Suprapubic skin (tissue), 4 donors: ENCODE data around the gene CXCR5. TPM values are rescaled to one million over a fixed set of nuclear protein-coding genes. Genes with fewer than 3 reads are reported as not detected.

Source experiments
- DNase-seq, 2 donors: peaks; one replicate each; pipeline ENCODE4 v3.0.0-alpha.2; 2019; ENCODE audit warnings: low spot score in 2 of 2
- H3K27ac ChIP-seq: fragments of 200-600 bp; sonication (generic); one replicate; pipeline ENCODE4 v1.5.1; 2019
- H3K27me3 ChIP-seq: fragments of 200-600 bp; sonication (generic); one replicate; pipeline ENCODE4 v1.5.1; 2019
- H3K36me3 ChIP-seq: fragments of 200-600 bp; sonication (generic); one replicate; pipeline ENCODE4 v1.5.1; 2019
- H3K4me1 ChIP-seq: fragments of 200-600 bp; sonication (generic); one replicate; pipeline ENCODE4 v1.5.1; 2019
- H3K4me3 ChIP-seq: fragments of 200-600 bp; sonication (generic); one replicate; pipeline ENCODE4 v1.5.1; 2019; ENCODE audit warnings: mild to moderate bottlenecking
- H3K9me3 ChIP-seq: fragments of 200-600 bp; sonication (generic); one replicate; pipeline ENCODE4 v1.5.1; 2019
- CTCF ChIP-seq, 2 donors: fragments of 200-600 bp in 1 of 2; fragments of 450-650 bp in 1 of 2; sonication (generic) in 1 of 2; IDR thresholded peaks; one replicate each; pipeline ENCODE4 v1.5.1; 2016 to 2019; ENCODE audit warnings: antibody characterized with exemption in 2 of 2, mild to moderate bottlenecking in 1 of 2, moderate library complexity in 1 of 2
- EP300 ChIP-seq: sonication (generic); formaldehyde crosslinking; IDR thresholded peaks from one replicate; pipeline ENCODE4 v1.6.1; 2017; ENCODE audit warnings: antibody characterized with exemption
- POLR2A ChIP-seq, 2 donors: fragments of 450-650 bp; IDR thresholded peaks; one replicate each; pipeline ENCODE4 v1.6.1; 2017; ENCODE audit warnings: antibody characterized with exemption in 2 of 2, mild to moderate bottlenecking in 2 of 2, moderate library complexity in 2 of 2
- POLR2AphosphoS5 ChIP-seq, 3 donors: sonication (generic); formaldehyde crosslinking; IDR thresholded peaks; one replicate each; pipeline ENCODE4 v1.6.1; 2017; ENCODE audit warnings: antibody characterized with exemption in 3 of 3
- WGBS: methylation state at CpG from one replicate; pipeline ENCODE4 v1.1.5; 2018; 5-methylcytosine and 5-hydroxymethylcytosine counted together
- total RNA-seq, 4 donors: library from RNA; depleted of rRNA; stranded (reverse); fragments of >200 nt; gene quantifications; one replicate each; pipeline ENCODE4 v1.1.0, GENCODE V29; 2016

Gene CXCR5
- total RNA-seq, 4 donors from 2014 or later, result not detected

GRCh38 chr11:118903204-118904015, 19.7 kb downstream of the CXCR5 start:
- no peaks in the 10 kb centered on the region for H3K9me3 ChIP-seq
- whole genome bisulfite sequencing, result 86% methylated on average over 3 of the region's 21 CpGs
- H3K4me1 ChIP-seq, result peaks cover 19% of the 10 kb centered on the region
- DNase-seq, result no peak
- H3K4me3 ChIP-seq, result no peak overlapping the region
- peaks cover 81% of the 10 kb centered on the region for H3K36me3 ChIP-seq
- H3K27ac ChIP-seq, result no peak overlapping the region
- no peaks in the 10 kb centered on the region for H3K27me3 ChIP-seq
- no peak for TF ChIP-seq POLR2A (IDR thresholded peaks at IDR 0.05)
- TF ChIP-seq EP300, result no peak
- TF ChIP-seq CTCF (IDR thresholded peaks at IDR 0.05), result no peak
- no peak for TF ChIP-seq POLR2AphosphoS5 (IDR thresholded peaks at IDR 0.05)

GRCh38 chr11:118907051-118908042, 23.7 kb downstream of the CXCR5 start:
- H3K27ac ChIP-seq, result peak overlapping the region; percentile 35
- H3K4me1 ChIP-seq, result peaks cover 58% of the 10 kb centered on the region
- WGBS, result 21% methylated on average over 18 of the region's 24 CpGs
- DNase-seq, result peak in 1 of 2 donors; percentile 91
- no peaks in the 10 kb centered on the region for H3K9me3 ChIP-seq
- peaks cover 42% of the 10 kb centered on the region for H3K36me3 ChIP-seq
- no peak for TF ChIP-seq EP300
- TF ChIP-seq POLR2AphosphoS5 (IDR thresholded peaks at IDR 0.05), result peak in 1 of 3 donors; percentile 39
- TF ChIP-seq CTCF (IDR thresholded peaks at IDR 0.05), result peak; percentile 87 to 91
- no peak for TF ChIP-seq POLR2A (IDR thresholded peaks at IDR 0.05)
- no peaks in the 10 kb centered on the region for H3K27me3 ChIP-seq
- peak overlapping the region; percentile 15 for H3K4me3 ChIP-seq

- Histone ChIP-seq H3K36me3 (peaks cover 33% of the 10 kb centered on the region), H3K27me3 (no peaks in the 10 kb centered on the region), H3K4me1 (peaks cover 67% of the 10 kb centered on the region), H3K9me3 (no peaks in the 10 kb centered on the region), H3K27ac (peak overlapping the region; percentile 35), H3K4me3 (no peak overlapping the region)
- WGBS, result 80% methylated on average over 5 of the region's 13 CpGs
- TF ChIP-seq POLR2AphosphoS5 (IDR thresholded peaks at IDR 0.05) (no peak), CTCF (IDR thresholded peaks at IDR 0.05) (no peak), EP300 (no peak), POLR2A (IDR thresholded peaks at IDR 0.05) (no peak)
- DNase-seq, result no peak
These were observed 24.6 kb downstream of the CXCR5 start for GRCh38 chr11:118908264-118908663.

- H3K27me3 ChIP-seq, result no peaks in the 10 kb centered on the region
- H3K4me3 ChIP-seq, result peak overlapping the region; percentile 38
- peak overlapping the region; percentile 96 for H3K27ac ChIP-seq
- DNase-seq, result peak in 1 of 2 donors; percentile 82
- no peaks in the 10 kb centered on the region for H3K9me3 ChIP-seq
- H3K36me3 ChIP-seq, result peaks cover 25% of the 10 kb centered on the region
- WGBS, result 7% methylated on average over 13 of the region's 17 CpGs
- H3K4me1 ChIP-seq, result peaks cover 75% of the 10 kb centered on the region
- TF ChIP-seq POLR2A (IDR thresholded peaks at IDR 0.05) (peak in 1 of 2 donors; percentile 20), CTCF (IDR thresholded peaks at IDR 0.05) (no peak)
These were observed 25.4 kb downstream of the CXCR5 start for GRCh38 chr11:118908901-118909618.
